HepG2 (cell line): ENCODE results near the gene HIGD1C. TPM values are rescaled to one million over a fixed set of nuclear protein-coding genes. Genes with fewer than 3 reads are reported as not detected.

Source experiments
- ATAC-seq: fragments of 200-7000 bp; cut with Tn5 transposase; 3 replicates; pipeline ENCODE4 v1.9.1; 2020; ENCODE audit warnings: mild to moderate bottlenecking, moderate library complexity
- BruUV-seq: library from RNA; stranded (reverse); fragments of 400-500 nt; replicated peaks from 2 replicates; lab custom pipeline; 2021; lab: Mats Ljungman, UMichigan
- CTCF ChIA-PET: fragments of 300-600 bp; formaldehyde crosslinking; extraction: SDS; loops from one replicate; lab custom pipeline; 2021; ENCODE audit warnings: low total read pairs, inconsistent platforms, low intra/inter-chr PET ratio; lab: Yijun Ruan, JAX
- POLR2A ChIA-PET: fragments of 350-600 bp; sonication (Branson Sonifier 250); formaldehyde crosslinking; loops from one replicate; lab custom pipeline; 2020; ENCODE audit warnings: antibody characterized with exemption, inconsistent platforms; lab: Yijun Ruan, JAX
- DNase-seq: peaks from one replicate; pipeline ENCODE4 v3.0.0-alpha.2; 2015; ENCODE audit warnings: low spot score
- FAIRE-seq: peaks from 3 replicates; lab custom pipeline; 2011; peaks lifted over from hg19 to GRCh38; lab: Jason Lieb, UNC
- H2AFZ ChIP-seq: one replicate; pipeline ENCODE4 v1.6.1; 2011; ENCODE audit warnings: low read length, inconsistent platforms
- H3K27ac ChIP-seq: fragments of 300-600 bp; 3 replicates; pipeline ENCODE4 v1.8.0; 2011; ENCODE audit warnings: mixed run types, mild to moderate bottlenecking, mixed read lengths, low read length, inconsistent platforms; ENCODE audit not compliant: insufficient read depth; ENCODE audit errors: extremely low read length
- H3K27me3 ChIP-seq, 2 experiments: fragments of 200-600 bp in 1 of 2; 2 replicates in 1 of 2; 3 replicates in 1 of 2; pipeline versions ENCODE4 v1.6.0 to v1.8.0; 2011; ENCODE audit warnings: low read length in 2 of 2, mild to moderate bottlenecking in 2 of 2, moderate library complexity in 2 of 2, inconsistent platforms in 1 of 2; ENCODE audit not compliant: insufficient read depth in 2 of 2, control insufficient read depth in 1 of 2
- H3K36me3 ChIP-seq, 2 experiments: fragments of 200-600 bp in 1 of 2; replicated peaks in 1 of 2; 2 replicates in 1 of 2; 3 replicates in 1 of 2; pipeline versions ENCODE4 v1.5.1 to v1.8.0; 2011; ENCODE audit warnings: low read length in 2 of 2, inconsistent platforms in 1 of 2; ENCODE audit not compliant: insufficient read depth in 2 of 2, control insufficient read depth in 1 of 2
- H3K4me1 ChIP-seq: 2 replicates; pipeline ENCODE4 v1.5.1; 2012; ENCODE audit warnings: low read length, inconsistent platforms; ENCODE audit not compliant: insufficient read depth
- H3K4me2 ChIP-seq: 2 replicates; pipeline ENCODE4 v1.6.0; 2011; ENCODE audit warnings: low read depth, low read length, inconsistent platforms
- H3K4me3 ChIP-seq, 3 experiments: fragments of 200-600 bp in 1 of 3; sonication (generic), shearing (Covaris generic) in 1 of 3; replicated peaks in 1 of 3; 2 replicates each; pipeline ENCODE4 v1.5.1; 2011 to 2016; ENCODE audit warnings: low read length in 3 of 3, inconsistent platforms in 2 of 3, low read depth in 2 of 3, mild to moderate bottlenecking in 2 of 3, control low read depth in 1 of 3, mixed read lengths in 1 of 3; ENCODE audit not compliant: insufficient read depth in 1 of 3
- H3K79me2 ChIP-seq: one replicate; pipeline ENCODE4 v1.6.1; 2011; ENCODE audit warnings: low read length, inconsistent platforms; ENCODE audit not compliant: insufficient read depth
- H3K9ac ChIP-seq: 2 replicates; pipeline ENCODE4 v1.6.0; 2011; ENCODE audit warnings: mild to moderate bottlenecking, low read depth, low read length, inconsistent platforms; ENCODE audit not compliant: insufficient read depth
- H3K9me3 ChIP-seq: 2 replicates; pipeline ENCODE4 v1.5.1; 2012; ENCODE audit warnings: mild to moderate bottlenecking, low read length
- H4K20me1 ChIP-seq: 2 replicates; pipeline ENCODE4 v1.6.0; 2011; ENCODE audit warnings: inconsistent platforms, mild to moderate bottlenecking, low read length, moderate library complexity; ENCODE audit not compliant: insufficient read depth
- HNRNPK ChIP-seq: fragments of 200-400 bp; formaldehyde crosslinking; IDR thresholded peaks from 2 replicates; pipeline ENCODE4 v1.6.1; 2018; ENCODE audit warnings: low read length, low read depth, moderate library complexity, mild to moderate bottlenecking; ENCODE audit not compliant: poor library complexity, severe bottlenecking
- PCBP1 ChIP-seq: fragments of 200-400 bp; formaldehyde crosslinking; IDR thresholded peaks from 2 replicates; pipeline ENCODE4 v1.6.1; 2017; ENCODE audit warnings: mild to moderate bottlenecking, low read depth, low read length, borderline replicate concordance
- PCBP2 ChIP-seq: fragments of 200-400 bp; formaldehyde crosslinking; optimal IDR thresholded peaks from 2 replicates; pipeline ENCODE3; 2018; ENCODE audit warnings: low read length, low read depth; ENCODE audit not compliant: poor library complexity, severe bottlenecking
- U2AF1 ChIP-seq: fragments of 200-400 bp; formaldehyde crosslinking; optimal IDR thresholded peaks from 2 replicates; pipeline ENCODE3; 2017; ENCODE audit warnings: mild to moderate bottlenecking, low read depth, low read length
- ZBTB10 ChIP-seq: sonication (generic); formaldehyde crosslinking; IDR thresholded peaks from 2 replicates; pipeline ENCODE4 v1.4.0; 2020; ENCODE audit warnings: missing genetic modification reagents, borderline replicate concordance
- ZNF318 ChIP-seq: sonication (generic); formaldehyde crosslinking; IDR thresholded peaks from 2 replicates; pipeline ENCODE4 v1.4.0; 2020; ENCODE audit warnings: mild to moderate bottlenecking, missing genetic modification reagents
- ZNF558 ChIP-seq: sonication (generic); formaldehyde crosslinking; IDR thresholded peaks from 2 replicates; pipeline ENCODE4 v1.9.0; 2022; ENCODE audit warnings: mild to moderate bottlenecking, missing genetic modification reagents, borderline replicate concordance
- ZNF883 ChIP-seq: sonication (generic); formaldehyde crosslinking; IDR thresholded peaks from 2 replicates; pipeline ENCODE4 v1.5.1; 2020; ENCODE audit warnings: mild to moderate bottlenecking, missing genetic modification reagents; ENCODE audit errors: not compliant biosample characterization
- WGBS: methylation state at CpG from one replicate; pipeline ENCODE4 v1.1.6; 2017; ENCODE audit warnings: low lambda C conversion rate; 5-methylcytosine and 5-hydroxymethylcytosine counted together
- in situ Hi-C: cut with HindIII; loops from 2 replicates; pipeline ENCODE4 v1.10.0; 2017; ENCODE audit warnings: low pct_unique_long_range_greater_than_20kb; ENCODE audit not compliant: extremely low pct_ligation_motif_present
- intact Hi-C: fragments of 100-400 bp; cut with micrococcal nuclease; formaldehyde crosslinking; loops from one replicate; pipeline ENCODE4 v1.10.0; 2022; ENCODE audit not compliant: unreplicated experiment
- polyA plus RNA-seq, 8 experiments: library from polyadenylated mRNA; depleted of rRNA in 3 of 8; stranded (reverse) in 7 of 8; unstranded in 1 of 8; fragments of >200 nt; fragmentation: Illumina TruSeq in 4 of 8; extraction: Trizol in 4 of 8; gene quantifications; 2 replicates each; pipeline versions ENCODE4 v1.2.1 to v1.2.3, GENCODE V29; 2011 to 2016; ENCODE audit warnings: low read depth in 4 of 8, missing spikeins in 1 of 8, mixed read lengths in 1 of 8; ENCODE audit not compliant: insufficient read depth in 1 of 8
- total RNA-seq, 5 experiments: library from RNA; depleted of rRNA; stranded (reverse); fragments of >200 nt; fragmentation: Illumina TruSeq; extraction: Trizol; gene quantifications; 2 replicates each; pipeline ENCODE4 v1.2.3, GENCODE V29; 2016; ENCODE audit warnings: low read depth in 1 of 5

HIGD1C gene
- total and polyA plus RNA-seq, 2 of the 13 experiments (the other 11 are each of a cell fraction or from before 2014, with no cell fraction given), result not detected

GRCh38 chr12:50947933-50948626, 4.3 kb upstream of the HIGD1C start (continued):
- TF ChIP-seq ZBTB10 (CRISPR knock-in tag) (no peak), ZNF558 (CRISPR knock-in tag) (no peak)
- TF ChIP-seq, all 625 proteins: peak for 0

GRCh38 chr12:50948798-50949197, 3.5 kb upstream of the HIGD1C start:
- ChIA-PET CTCF (no interaction called here), POLR2A (no interaction called here)
- FAIRE-seq, result no peak
- no peaks in the 10 kb centered on the region for H3K79me2 ChIP-seq
- no peaks in the 10 kb centered on the region for H3K4me1 ChIP-seq
- ATAC-seq, result no peak
- no TSS peak for BruUV-seq
- no peaks in the 10 kb centered on the region for H3K9me3 ChIP-seq
- no peak overlapping the region for H3K4me3 ChIP-seq
- H3K27ac ChIP-seq, result no peak overlapping the region
- H2AFZ ChIP-seq, result no peak overlapping the region
- H3K4me2 ChIP-seq, result no peak overlapping the region
- DNase-seq, result no peak
- H3K27me3 ChIP-seq, result no peaks in the 10 kb centered on the region
- in situ Hi-C loops, result no loop called here
- H4K20me1 ChIP-seq, result no peaks in the 10 kb centered on the region
- 0 out of 2 replicates have a peak, but pooled peaks have one; percentile 57 for TF ChIP-seq PCBP1
- TF ChIP-seq ZNF318 (CRISPR knock-in tag), result no peak
- peak; percentile 94 for TF ChIP-seq HNRNPK
- TF ChIP-seq ZNF883 (CRISPR knock-in tag), result no peak
- TF ChIP-seq PCBP2, result peak; percentile 58
- TF ChIP-seq U2AF1, result no peak
- H3K36me3 ChIP-seq, result no peaks in the 10 kb centered on the region
- no peak overlapping the region for H3K9ac ChIP-seq
- WGBS, result 67% methylated on average over 4 of the region's 4 CpGs
- intact Hi-C loops, result no loop called here
